Measurements from ENCODE around the gene SMARCC2. TPM values are rescaled to one million over a fixed set of nuclear protein-coding genes. Genes with fewer than 3 reads are reported as not detected.

Gene SMARCC2
- total and polyA plus RNA-seq, 9 of the 15 experiments (the other 6 are each of a cell fraction or from before 2014, with no cell fraction given), result 11.9 to 86.0 (median 36.6) TPM

DNA sequence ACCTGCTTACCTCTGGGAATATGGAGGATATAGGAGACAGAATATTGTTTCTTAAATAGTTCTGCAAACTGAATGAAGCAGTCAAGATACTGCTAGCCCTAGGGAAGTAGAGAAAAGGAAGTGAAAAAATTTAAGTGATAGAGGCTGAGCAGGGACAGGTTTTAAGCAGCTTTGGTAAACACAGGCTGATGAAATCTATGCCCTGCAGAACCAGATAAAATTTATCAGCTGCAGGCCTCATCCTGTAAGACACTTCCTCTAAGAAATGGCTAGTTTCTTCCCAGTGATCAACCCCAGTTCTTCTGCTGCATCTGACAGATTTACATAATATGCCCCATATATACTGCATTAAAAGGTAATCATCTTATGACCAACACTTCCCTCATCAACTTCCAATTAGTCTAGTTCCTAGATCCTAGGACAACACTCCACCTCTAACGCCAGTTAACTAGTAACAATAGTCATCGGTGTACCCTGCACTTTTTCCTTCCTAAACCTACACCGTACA is 62.5 kb downstream of the SMARCC2 start (continued):
- TF ChIP-seq ATF4 (CRISPR knock-in tag; IDR thresholded peaks at IDR 0.05) (peak; percentile 90), ASH1L (IDR thresholded peaks at IDR 0.05; ENCODE audit: borderline replicate concordance, low read depth, partially characterized antibody) (no peak), GABPA (tag; conservative IDR thresholded peaks at IDR 0.05; ENCODE audit: low read depth) (no peak), MCM7 (IDR thresholded peaks at IDR 0.05) (no peak), ARHGAP35 (IDR thresholded peaks at IDR 0.05; ENCODE audit: partially characterized antibody) (no peak), NCOA6 (IDR thresholded peaks at IDR 0.05) (no peak), EZH2 (IDR thresholded peaks at IDR 0.05; ENCODE audit: borderline replicate concordance, low read depth, low read length) (no peak), ZNF395 (CRISPR knock-in tag; IDR thresholded peaks at IDR 0.05) (no peak), PHB2 (IDR thresholded peaks at IDR 0.05; ENCODE audit: low read depth) (peak; percentile 9; the same call in 1 of the 2 replicates), HMGN3 (IDR thresholded peaks at IDR 0.05; ENCODE audit: borderline replicate concordance, extremely low read depth, insufficient read length, low read depth, low read length) (peak; percentile 91), CHD4 (IDR thresholded peaks at IDR 0.05; ENCODE audit: insufficient read depth, insufficient replicate concordance, low read depth, low read length, poor library complexity, severe bottlenecking) (no peak), CREM (IDR thresholded peaks at IDR 0.05; ENCODE audit: low read depth) (peak; percentile 58), SUPT5H (IDR thresholded peaks at IDR 0.05) (no peak; the same call in 1 of the 2 replicates), TRIM24 (IDR thresholded peaks at IDR 0.05) (peak; percentile 62 to 82; a peak in 2 of 4 replicates), TEAD4 (IDR thresholded peaks at IDR 0.05; ENCODE audit: low read length) (peak; percentile 95), TEAD4 (CRISPR knock-in tag; IDR thresholded peaks at IDR 0.05; ENCODE audit: borderline replicate concordance) (no peak), POLR2G (IDR thresholded peaks at IDR 0.05; ENCODE audit: low read depth, low read length) (peak; percentile 49; the same call in 1 of the 2 replicates), FOXK1 (CRISPR knock-in tag; IDR thresholded peaks at IDR 0.05; ENCODE audit: borderline replicate concordance) (no peak), ZNF668 (CRISPR knock-in tag; IDR thresholded peaks at IDR 0.05) (no peak), ERF (CRISPR knock-in tag; IDR thresholded peaks at IDR 0.05) (no peak), ZNF354B (CRISPR knock-in tag; IDR thresholded peaks at IDR 0.05) (no peak), NCOA4 (IDR thresholded peaks at IDR 0.05; ENCODE audit: partially characterized antibody) (no peak)
- TF ChIP-seq, protein P1, sequence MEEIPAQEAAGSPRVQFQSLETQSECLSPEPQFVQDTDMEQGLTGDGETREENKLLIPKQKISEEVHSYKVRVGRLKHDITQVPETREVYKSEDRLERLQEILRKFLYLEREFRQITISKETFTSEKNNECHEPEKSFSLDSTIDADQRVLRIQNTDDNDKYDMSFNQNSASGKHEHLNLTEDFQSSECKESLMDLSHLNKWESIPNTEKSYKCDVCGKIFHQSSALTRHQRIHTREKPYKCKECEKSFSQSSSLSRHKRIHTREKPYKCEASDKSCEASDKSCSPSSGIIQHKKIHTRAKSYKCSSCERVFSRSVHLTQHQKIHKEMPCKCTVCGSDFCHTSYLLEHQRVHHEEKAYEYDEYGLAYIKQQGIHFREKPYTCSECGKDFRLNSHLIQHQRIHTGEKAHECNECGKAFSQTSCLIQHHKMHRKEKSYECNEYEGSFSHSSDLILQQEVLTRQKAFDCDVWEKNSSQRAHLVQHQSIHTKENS (CRISPR knock-in tag; IDR thresholded peaks at IDR 0.05), result no peak
- TF ChIP-seq, protein P2, sequence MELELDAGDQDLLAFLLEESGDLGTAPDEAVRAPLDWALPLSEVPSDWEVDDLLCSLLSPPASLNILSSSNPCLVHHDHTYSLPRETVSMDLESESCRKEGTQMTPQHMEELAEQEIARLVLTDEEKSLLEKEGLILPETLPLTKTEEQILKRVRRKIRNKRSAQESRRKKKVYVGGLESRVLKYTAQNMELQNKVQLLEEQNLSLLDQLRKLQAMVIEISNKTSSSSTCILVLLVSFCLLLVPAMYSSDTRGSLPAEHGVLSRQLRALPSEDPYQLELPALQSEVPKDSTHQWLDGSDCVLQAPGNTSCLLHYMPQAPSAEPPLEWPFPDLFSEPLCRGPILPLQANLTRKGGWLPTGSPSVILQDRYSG (tag; conservative IDR thresholded peaks at IDR 0.05; ENCODE audit: low read depth), result no peak
- TF ChIP-seq, protein P3, sequence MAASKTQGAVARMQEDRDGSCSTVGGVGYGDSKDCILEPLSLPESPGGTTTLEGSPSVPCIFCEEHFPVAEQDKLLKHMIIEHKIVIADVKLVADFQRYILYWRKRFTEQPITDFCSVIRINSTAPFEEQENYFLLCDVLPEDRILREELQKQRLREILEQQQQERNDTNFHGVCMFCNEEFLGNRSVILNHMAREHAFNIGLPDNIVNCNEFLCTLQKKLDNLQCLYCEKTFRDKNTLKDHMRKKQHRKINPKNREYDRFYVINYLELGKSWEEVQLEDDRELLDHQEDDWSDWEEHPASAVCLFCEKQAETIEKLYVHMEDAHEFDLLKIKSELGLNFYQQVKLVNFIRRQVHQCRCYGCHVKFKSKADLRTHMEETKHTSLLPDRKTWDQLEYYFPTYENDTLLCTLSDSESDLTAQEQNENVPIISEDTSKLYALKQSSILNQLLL (CRISPR knock-in tag; IDR thresholded peaks at IDR 0.05; ENCODE audit: borderline replicate concordance), result no peak

All from K562 (cell line).